RWPE1 (cell line): Measurements from ENCODE around the gene MID1.
"Not testable (repeated sequence)": the region's sequence is repeated elsewhere in the genome, so short reads cannot be mapped to it uniquely, and the experiment has no call there.

Experiments used
- CTCF ChIA-PET: fragments of 350-600 bp; sonication (Branson Sonifier 250); formaldehyde crosslinking; extraction: SDS; loops from one replicate; lab custom pipeline; 2021; lab: Yijun Ruan, JAX
- POLR2A ChIA-PET: fragments of 400-600 bp; formaldehyde crosslinking; extraction: SDS; loops from one replicate; lab custom pipeline; 2020; ENCODE audit warnings: antibody characterized with exemption; ENCODE audit not compliant: low non-redundant PET; lab: Yijun Ruan, JAX
- DNase-seq: peaks from one replicate; pipeline ENCODE4 v3.0.0; 2012; ENCODE audit warnings: low spot score
- H3K27ac ChIP-seq: fragments of 450-650 bp; 2 replicates; pipeline ENCODE4 v1.5.1; 2017
- CTCF ChIP-seq: fragments of 450-650 bp; conservative IDR thresholded peaks from 2 replicates; pipeline ENCODE4 v1.5.1; 2017; ENCODE audit warnings: low read depth, mild to moderate bottlenecking

MID1 gene

GRCh38 chrX:10602646-10603045, 17.7 kb downstream of the MID1 start:
- H3K27ac ChIP-seq: no peak overlapping the region
- CTCF ChIA-PET: interaction anchor here (0.6 kb wide), 1 partner anchor 11 kb away, joined by 3 read pairs; no protein-coding TSS in a partner anchor
- POLR2A ChIA-PET: no interaction called here

GRCh38 chrX:10600479-10600878, 19.9 kb downstream of the MID1 start:
- TF ChIP-seq CTCF: no peak
- no peak for DNase-seq
- ChIA-PET POLR2A (no interaction called here), CTCF (no interaction called here)
- no peak overlapping the region for H3K27ac ChIP-seq

More at GRCh38 chrX:10602646-10603045, 17.7 kb downstream of the MID1 start:
- DNase-seq: no peak
- no peak for TF ChIP-seq CTCF

- CTCF ChIA-PET: no interaction called here
- DNase-seq: no peak
- POLR2A ChIA-PET: no interaction called here
- H3K27ac ChIP-seq: no peak overlapping the region
- TF ChIP-seq CTCF: no peak
Observed at GRCh38 chrX:10598540-10598939, 21.8 kb downstream of the MID1 start.

GRCh38 chrX:10597871-10598270, 22.5 kb downstream of the MID1 start:
- POLR2A ChIA-PET: no interaction called here
- no peak for TF ChIP-seq CTCF
- H3K27ac ChIP-seq: no peak overlapping the region
- CTCF ChIA-PET: no interaction called here
- no peak for DNase-seq

DNA sequence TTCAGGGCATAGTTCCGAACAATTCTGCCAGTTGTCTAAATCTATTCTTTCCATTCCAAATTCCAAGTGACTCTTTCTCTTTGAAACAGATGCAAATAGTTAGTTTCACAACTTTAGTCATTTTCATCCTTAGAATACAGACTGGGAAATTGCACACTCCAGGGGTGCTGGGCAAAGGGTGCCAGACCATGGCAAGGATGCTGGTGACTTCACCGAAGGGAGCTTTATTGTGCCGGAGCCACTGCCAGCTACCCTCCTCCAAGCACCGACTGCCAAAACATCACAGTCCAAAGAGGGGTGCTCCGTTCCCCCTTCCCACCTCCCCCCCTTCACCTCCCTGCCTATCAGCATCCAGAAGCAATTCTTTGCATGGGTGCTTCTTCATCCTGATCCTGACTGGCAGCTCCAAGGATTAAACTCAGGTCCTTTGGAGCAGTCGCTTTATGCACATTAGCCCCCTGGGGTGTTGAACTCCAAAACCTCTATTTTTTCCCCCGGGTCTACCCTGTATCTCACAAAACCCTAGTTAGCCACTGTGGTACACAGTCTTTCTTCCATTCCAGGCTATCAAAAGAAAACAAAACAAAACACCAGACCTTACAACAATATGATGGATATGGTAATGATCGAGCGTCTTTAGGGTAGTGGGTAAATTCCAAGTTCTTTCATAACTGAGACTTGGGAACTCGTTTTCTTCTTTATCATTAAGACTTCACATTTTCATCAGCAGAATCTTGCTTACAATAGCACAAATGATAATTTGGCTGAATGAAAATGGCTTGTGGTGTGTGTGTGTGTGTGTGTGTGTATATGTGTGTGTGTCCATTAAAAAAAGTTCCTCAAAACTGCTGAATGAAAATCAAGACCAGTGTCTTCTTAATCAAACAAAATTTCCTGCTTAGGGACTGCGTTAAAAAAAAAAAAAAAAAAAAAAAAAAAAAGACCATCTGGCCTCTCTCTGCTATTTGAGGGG, 28.7 kb downstream of the MID1 start:
- no peak for TF ChIP-seq CTCF
- H3K27ac ChIP-seq: no peak overlapping the region
- CTCF ChIA-PET: interaction anchor here (0.7 kb wide), 1 partner anchor 11 kb away, joined by 3 read pairs; no protein-coding TSS in a partner anchor
- DNase-seq: no peak
- POLR2A ChIA-PET: no interaction called here

GRCh38 chrX:10589787-10590186, 30.6 kb downstream of the MID1 start:
- CTCF ChIA-PET, H3K27ac ChIP-seq, DNase-seq, POLR2A ChIA-PET: not testable (repeated sequence)

DNA sequence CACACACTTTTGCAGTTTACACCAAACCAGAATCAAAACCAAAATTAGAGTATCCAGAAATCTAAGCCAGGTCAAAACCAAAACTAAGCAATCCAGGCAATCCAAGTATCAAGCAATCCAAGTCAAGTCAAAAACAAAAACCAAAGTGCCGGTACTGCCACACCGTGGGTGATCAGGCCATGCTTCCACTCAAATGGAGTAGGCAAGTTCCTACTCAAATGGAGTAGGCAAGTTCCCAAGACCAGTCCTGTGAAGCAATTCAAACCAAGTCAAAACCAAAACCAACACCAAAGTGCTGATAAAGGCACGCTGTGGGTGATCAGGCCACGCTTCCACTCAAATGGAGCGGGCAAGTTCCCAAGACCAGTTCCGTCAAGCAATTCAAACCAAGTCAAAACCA, 31.3 kb downstream of the MID1 start:
- no peak for TF ChIP-seq CTCF
- DNase-seq: no peak
- H3K27ac ChIP-seq: no peak overlapping the region
- POLR2A ChIA-PET: no interaction called here
- CTCF ChIA-PET: no interaction called here

DNA sequence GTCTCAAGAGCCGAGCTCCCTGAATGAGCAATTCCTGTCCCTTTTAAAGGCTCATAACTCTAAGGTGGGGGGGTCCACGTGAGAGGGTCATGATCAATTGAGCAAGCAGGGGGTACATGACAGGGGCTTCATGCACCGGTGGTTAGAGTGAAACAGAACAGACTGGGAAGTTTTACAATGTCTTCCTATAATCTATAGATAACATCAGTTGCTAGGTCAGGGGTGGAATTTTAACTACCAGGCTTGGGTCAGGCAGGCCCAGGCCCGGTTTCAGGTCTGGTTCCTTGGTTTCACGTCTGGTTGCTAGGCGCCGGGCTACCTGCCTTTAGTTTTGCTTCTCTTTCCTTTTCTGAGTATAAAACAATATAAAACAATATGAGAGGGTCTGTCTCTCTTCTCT, 35.5 kb downstream of the MID1 start:
- DNase-seq, H3K27ac ChIP-seq, POLR2A ChIA-PET, CTCF ChIA-PET: not testable (repeated sequence)
